ENCODE measurements around the gene KIF4A. TPM values are rescaled to one million over a fixed set of nuclear protein-coding genes. Genes with fewer than 3 reads are reported as not detected.
"Not testable (repeated sequence)": the region's sequence is repeated elsewhere in the genome, so short reads cannot be mapped to it uniquely, and the experiment has no call there.

KIF4A gene
- total RNA-seq, 4 donors from 2014 or later: 0.06 to 0.42 (median 0.37) TPM

GRCh38 chrX:70268034-70268433 is 21.9 kb upstream of the KIF4A start, which contains the start of gene ARR3:
Gene ARR3, plus strand, starts transcription at chrX:70268334. Its CDS starts 1,052 bp downstream, at chrX:70269386.
- Histone ChIP-seq H3K27me3 (no peaks in the 10 kb centered on the region), H3K4me1 (no peaks in the 10 kb centered on the region), H3K27ac (replicated peaks in 1 of 4) (no peak within 1 kb of the TSS), H3K36me3 (no peaks in the 10 kb centered on the region), H3K4me3 (no peak within 1 kb of the TSS), H3K9me3 (no peaks in the 10 kb centered on the region)
- TF ChIP-seq EP300 (IDR thresholded peaks at IDR 0.05): no peak
- no peak for DNase-seq (ENCODE audit: extremely low spot score)
- intact Hi-C loops (cut with DNase I): no loop called here

DNA sequence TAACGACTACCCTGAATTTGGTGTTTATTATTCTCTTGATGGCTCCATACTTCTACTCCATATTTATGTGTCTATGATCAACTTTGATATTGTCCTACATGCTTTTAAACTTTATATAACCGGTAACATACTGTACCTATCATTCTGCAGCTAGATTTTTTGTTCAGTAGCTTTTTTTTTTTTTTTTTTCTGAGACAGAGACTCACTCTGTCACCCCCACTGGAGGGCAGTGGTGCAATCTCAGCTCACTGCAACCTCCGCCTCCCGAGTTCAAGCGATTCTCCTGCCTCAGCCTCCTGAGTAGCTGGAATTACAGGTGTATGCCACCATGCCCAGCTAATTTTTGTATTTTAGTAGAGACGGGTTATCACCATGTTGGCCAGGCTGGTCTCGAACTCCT is 15.9 kb upstream of the KIF4A start:
- DNase-seq (ENCODE audit: extremely low spot score); H3K27me3 ChIP-seq; H3K36me3 ChIP-seq; H3K4me3 ChIP-seq; H3K9me3 ChIP-seq; intact Hi-C loops (cut with DNase I); H3K4me1 ChIP-seq; H3K27ac ChIP-seq (replicated peaks in 1 of 4): not testable (repeated sequence)
- 81% methylated on average over 7 of the region's 7 CpGs for WGBS

DNA sequence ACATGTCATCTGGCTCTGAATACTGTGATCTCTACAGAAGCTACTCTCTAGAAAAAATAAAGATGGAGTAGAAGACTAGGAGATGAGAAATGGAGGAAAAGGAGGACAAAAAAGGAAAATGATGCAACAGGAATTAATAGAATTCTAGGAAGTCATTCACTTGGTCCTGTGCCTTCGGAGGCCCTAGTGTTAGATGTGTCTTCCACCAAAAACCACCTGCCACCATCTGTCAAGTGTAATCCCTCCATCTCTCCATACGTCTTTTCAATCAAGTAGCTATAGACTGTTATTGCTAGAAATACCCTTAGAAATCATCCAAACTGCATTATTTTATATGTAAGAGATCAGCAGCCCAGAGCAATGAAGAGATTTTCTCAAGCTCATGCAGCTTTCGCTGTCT is 10.8 kb upstream of the KIF4A start:
- Histone ChIP-seq H3K27ac (replicated peaks in 1 of 4) (no peak overlapping the region), H3K36me3 (peaks cover 0 to 8% (median 0%) of the 10 kb centered on the region in 4 donors), H3K4me3 (no peak overlapping the region), H3K9me3 (no peaks in the 10 kb centered on the region), H3K4me1 (no peaks in the 10 kb centered on the region), H3K27me3 (no peaks in the 10 kb centered on the region)
- intact Hi-C loops (cut with DNase I): no loop called here
- 75% methylated on average over 3 of the region's 3 CpGs for WGBS
- TF ChIP-seq POLR2AphosphoS5 (IDR thresholded peaks at IDR 0.05) (no peak), CTCF (IDR thresholded peaks at IDR 0.05) (no peak), EP300 (IDR thresholded peaks at IDR 0.05) (no peak)
- no peak for DNase-seq (ENCODE audit: extremely low spot score)

- no peak for DNase-seq (ENCODE audit: extremely low spot score)
- intact Hi-C loops (cut with DNase I): no loop called here
- H3K4me3 ChIP-seq: no peak overlapping the region
- H3K27ac ChIP-seq (replicated peaks in 1 of 4): no peak overlapping the region
- H3K4me1 ChIP-seq: no peaks in the 10 kb centered on the region
- no peaks in the 10 kb centered on the region for H3K9me3 ChIP-seq
- 60% methylated on average over 3 of the region's 3 CpGs for WGBS
- no peak for TF ChIP-seq POLR2AphosphoS5 (IDR thresholded peaks at IDR 0.05)
- no peak for TF ChIP-seq EP300 (IDR thresholded peaks at IDR 0.05)
- TF ChIP-seq CTCF (IDR thresholded peaks at IDR 0.05): no peak
- no peak for TF ChIP-seq POLR2A (IDR thresholded peaks at IDR 0.05; ENCODE audit: low read depth)
- peaks cover 0 to 22% (median 0%) of the 10 kb centered on the region in 4 donors for H3K36me3 ChIP-seq
- H3K27me3 ChIP-seq: no peaks in the 10 kb centered on the region
These were observed 9.3 kb upstream of the KIF4A start for GRCh38 chrX:70280573-70280972.

DNA sequence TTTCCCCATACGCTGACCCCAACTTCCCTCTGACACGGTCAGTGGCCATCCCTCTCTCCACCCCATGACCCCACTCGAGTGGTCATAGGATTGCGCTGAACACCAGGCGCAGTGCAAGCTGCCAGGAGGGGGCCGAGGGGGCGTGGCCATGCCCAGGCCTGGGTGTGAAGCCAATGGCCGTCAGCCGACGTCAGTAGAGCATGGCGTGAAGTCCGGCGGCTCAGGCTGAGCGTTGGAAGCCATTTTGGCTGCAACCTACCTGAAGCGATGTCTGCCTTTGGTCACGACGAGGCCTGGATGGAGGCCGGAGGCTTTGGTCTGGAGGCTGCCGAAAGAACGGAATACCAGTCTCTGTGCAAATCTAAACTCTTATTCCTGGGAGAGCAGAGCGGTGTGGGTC is 8.0 kb upstream of the KIF4A start, which contains the start of gene RAB41:
Gene RAB41 (plus strand): TSS at position 222 of the 400 bp plus-strand sequence. CDS start 46 bp downstream, at position 268.
- Histone ChIP-seq H3K27me3 (no peaks in the 10 kb centered on the region), H3K27ac (replicated peaks in 1 of 4) (no peak within 1 kb of the TSS), H3K36me3 (peaks cover 0 to 35% (median 8%) of the 10 kb centered on the region in 4 donors), H3K4me3 (no peak within 1 kb of the TSS), H3K9me3 (no peaks in the 10 kb centered on the region), H3K4me1 (no peaks in the 10 kb centered on the region)
- no peak for DNase-seq (ENCODE audit: extremely low spot score)
- TF ChIP-seq POLR2AphosphoS5 (IDR thresholded peaks at IDR 0.05) (no peak), EP300 (IDR thresholded peaks at IDR 0.05) (no peak), POLR2A (IDR thresholded peaks at IDR 0.05; ENCODE audit: low read depth) (no peak), CTCF (IDR thresholded peaks at IDR 0.05) (no peak)
- WGBS: 88% methylated on average over 21 of the region's 21 CpGs
- intact Hi-C loops (cut with DNase I): no loop called here

GRCh38 chrX:70289168-70289792 is 624 bp upstream of the KIF4A start:
- TF ChIP-seq POLR2A (IDR thresholded peaks at IDR 0.05; ENCODE audit: low read depth): no peak
- TF ChIP-seq CTCF (IDR thresholded peaks at IDR 0.05): no peak
- no peak for TF ChIP-seq EP300 (IDR thresholded peaks at IDR 0.05)
- no peak for TF ChIP-seq POLR2AphosphoS5 (IDR thresholded peaks at IDR 0.05)
- Histone ChIP-seq H3K27ac (replicated peaks in 1 of 4) (peak overlapping the region; percentile 58 to 80 (median 73)), H3K4me3 (peak overlapping the region; percentile 53 to 63 (median 56)), H3K9me3 (no peaks in the 10 kb centered on the region), H3K27me3 (no peaks in the 10 kb centered on the region), H3K4me1 (peaks cover 8 to 15% (median 12%) of the 10 kb centered on the region in 4 donors), H3K36me3 (peaks cover 0 to 39% (median 17%) of the 10 kb centered on the region in 4 donors)
- intact Hi-C loops (cut with DNase I): no loop called here
- WGBS: 50% methylated on average over 11 of the region's 11 CpGs
- DNase-seq (ENCODE audit: extremely low spot score): no peak
